Astrocyte (in vitro differentiated cells and primary cell): ENCODE measurements around the gene SYNE1.

Experiments
- EZH2 ChIP-seq: IDR thresholded peaks from 2 replicates; pipeline ENCODE4 v1.6.1; 2012; ENCODE audit warnings: mild to moderate bottlenecking, low read length, inconsistent platforms; ENCODE audit not compliant: insufficient read depth
- TF ChIP-seq, protein P1 (sequence below): IDR thresholded peaks from 2 replicates; pipeline ENCODE4 v1.5.1; 2011; ENCODE audit warnings: low read depth, mild to moderate bottlenecking, inconsistent platforms, low read length, moderate library complexity; ENCODE audit not compliant: insufficient read depth

DNA sequence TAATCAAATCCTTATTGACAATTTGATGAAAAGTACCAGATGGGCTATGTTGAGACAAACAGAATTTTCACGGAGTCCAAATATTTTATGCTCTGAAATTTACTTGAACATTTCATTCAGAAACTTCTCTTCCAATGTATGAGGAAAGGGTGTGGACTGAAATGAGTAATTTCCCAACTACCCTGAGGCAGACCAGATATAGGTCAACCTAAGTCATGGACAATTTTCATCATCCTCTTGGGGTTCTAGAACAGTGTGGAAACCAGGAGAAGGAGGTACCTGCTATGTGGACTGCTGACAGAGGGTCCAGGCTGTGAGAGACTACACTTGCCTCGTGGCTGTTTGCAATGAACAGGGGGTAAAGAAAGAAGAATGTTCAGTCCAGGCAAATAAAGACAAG is 506.7 kb downstream of the SYNE1 start:
- TF ChIP-seq, protein P1, sequence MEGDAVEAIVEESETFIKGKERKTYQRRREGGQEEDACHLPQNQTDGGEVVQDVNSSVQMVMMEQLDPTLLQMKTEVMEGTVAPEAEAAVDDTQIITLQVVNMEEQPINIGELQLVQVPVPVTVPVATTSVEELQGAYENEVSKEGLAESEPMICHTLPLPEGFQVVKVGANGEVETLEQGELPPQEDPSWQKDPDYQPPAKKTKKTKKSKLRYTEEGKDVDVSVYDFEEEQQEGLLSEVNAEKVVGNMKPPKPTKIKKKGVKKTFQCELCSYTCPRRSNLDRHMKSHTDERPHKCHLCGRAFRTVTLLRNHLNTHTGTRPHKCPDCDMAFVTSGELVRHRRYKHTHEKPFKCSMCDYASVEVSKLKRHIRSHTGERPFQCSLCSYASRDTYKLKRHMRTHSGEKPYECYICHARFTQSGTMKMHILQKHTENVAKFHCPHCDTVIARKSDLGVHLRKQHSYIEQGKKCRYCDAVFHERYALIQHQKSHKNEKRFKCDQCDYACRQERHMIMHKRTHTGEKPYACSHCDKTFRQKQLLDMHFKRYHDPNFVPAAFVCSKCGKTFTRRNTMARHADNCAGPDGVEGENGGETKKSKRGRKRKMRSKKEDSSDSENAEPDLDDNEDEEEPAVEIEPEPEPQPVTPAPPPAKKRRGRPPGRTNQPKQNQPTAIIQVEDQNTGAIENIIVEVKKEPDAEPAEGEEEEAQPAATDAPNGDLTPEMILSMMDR, result no peak
- no peak for TF ChIP-seq EZH2
